GM21367 (cell line): ENCODE measurements around the gene JAK2.
"Not testable (repeated sequence)": the region's sequence is repeated elsewhere in the genome, so short reads cannot be mapped to it uniquely, and the experiment has no call there.

ENCODE experiments used
- ATAC-seq: cut with Tn5 transposase; IDR thresholded peaks from one replicate; pipeline ENCODE4 v1.9.1; 2021; ENCODE audit not compliant: unreplicated experiment

Gene JAK2

DNA sequence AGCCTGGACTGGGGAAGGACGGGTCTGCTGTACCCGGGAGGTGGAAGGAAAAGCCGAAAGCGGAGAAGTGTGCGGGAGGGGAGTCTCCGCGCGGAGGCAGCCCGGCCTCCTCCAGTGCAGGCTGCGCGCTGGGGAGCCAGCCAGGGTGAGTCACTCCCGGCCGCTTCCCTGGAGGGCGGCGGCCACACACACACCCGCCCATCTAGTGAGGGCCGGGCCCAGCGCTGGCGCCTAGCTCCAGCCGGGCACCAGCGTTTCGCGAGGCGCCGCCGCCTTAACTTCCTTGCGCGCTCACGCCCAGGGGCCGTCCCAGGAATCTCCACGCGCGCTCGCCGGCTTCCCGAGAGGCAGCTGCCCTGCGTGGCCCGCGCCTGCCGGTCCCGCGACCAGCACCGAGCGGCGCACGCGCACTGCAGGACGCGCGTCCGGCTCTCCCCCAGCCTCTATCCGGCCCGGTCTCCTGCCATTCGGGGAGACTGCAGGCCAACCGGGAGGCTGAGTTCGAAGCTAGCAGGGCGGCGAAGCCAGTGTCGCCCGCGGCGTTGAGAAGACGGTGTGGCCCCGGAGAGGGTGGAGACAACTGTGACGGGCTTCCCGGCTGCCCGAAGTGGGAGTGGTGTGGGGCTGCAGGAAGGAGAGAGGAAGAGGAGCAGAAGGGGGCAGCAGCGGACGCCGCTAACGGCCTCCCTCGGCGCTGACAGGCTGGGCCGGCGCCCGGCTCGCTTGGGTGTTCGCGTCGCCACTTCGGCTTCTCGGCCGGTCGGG, at the start of gene JAK2:
Gene JAK2, plus strand, starts transcription at position 652 of the 765 bp plus-strand sequence. CDS start 36,716 bp downstream, outside the sequence.
- ATAC-seq: peak; percentile 64

DNA sequence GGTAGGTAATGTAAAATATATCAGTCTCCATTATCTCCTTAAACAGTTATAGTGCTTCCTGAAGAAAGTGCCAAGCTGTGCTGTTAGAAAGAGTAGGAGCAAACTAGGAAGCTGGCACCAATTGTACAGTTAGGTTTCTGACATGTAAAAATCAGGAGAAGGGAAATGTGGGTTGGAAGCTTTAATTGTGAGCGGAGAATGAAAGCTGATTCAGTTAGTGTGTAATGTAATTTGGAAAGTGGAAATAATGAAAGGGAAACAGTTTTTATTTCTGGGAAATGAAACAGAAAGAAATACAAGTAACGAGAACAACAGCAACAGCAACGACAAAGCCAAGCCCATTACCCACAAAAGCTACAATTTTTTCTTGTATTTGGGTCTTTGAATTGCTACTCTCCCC, 48.8 kb upstream of the JAK2 start:
- ATAC-seq: no peak

DNA sequence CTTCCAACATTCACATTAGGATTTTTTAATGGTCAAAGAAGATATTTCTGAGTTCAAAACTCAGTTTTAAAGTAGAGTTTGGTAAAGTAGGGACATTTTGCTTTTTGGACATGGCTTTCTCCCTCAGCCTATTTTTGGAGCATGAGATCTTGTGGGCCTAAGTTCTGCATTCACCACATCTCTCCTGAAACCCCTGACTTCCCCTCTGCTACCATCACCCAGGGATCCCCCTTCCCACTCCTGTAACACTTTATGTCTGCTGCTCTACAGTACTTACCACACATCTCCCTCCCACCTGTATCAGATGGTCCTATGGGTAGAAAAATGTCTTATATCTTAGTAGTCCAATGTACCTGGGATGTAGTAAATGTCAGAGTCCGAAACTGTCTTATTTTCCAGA, 48.2 kb upstream of the JAK2 start:
- ATAC-seq: peak; percentile 45

DNA sequence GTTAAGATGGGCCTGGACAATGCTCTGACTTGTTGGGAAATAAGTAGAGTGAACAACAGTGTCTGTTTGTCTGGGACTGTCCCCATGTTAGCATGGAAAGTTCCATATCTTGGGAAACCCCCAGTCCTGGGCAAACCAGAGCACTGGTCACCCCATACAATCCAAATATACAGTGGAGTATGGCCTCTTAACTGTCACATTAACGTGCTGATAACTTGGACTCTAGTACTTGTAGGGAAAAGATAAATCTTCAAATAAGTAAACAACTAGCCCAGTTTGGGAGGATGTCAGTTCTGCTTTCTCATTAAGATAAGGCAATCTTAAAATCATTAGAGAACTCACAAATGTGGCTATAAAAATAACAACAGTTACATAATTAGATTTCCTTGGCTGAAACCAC, 47.6 kb upstream of the JAK2 start:
- no peak for ATAC-seq

DNA sequence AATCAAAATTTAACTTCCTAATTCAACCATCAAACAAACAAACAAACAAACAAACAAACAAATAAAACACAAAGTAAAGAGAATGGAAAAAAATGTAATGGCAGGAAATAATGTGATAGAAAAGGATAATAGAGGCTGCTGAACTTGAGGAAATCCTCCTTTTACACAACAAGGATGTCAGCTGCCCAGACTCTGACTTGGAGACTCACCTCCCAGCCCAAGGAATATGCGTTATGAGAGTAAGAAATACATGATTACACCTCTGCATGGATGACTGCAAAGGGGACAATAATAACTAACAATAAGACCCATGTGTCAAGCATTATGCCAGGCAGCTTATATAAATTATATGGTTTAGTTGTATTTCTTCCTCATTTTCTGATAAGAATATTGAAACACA, 46.6 kb upstream of the JAK2 start:
- ATAC-seq: no peak

DNA sequence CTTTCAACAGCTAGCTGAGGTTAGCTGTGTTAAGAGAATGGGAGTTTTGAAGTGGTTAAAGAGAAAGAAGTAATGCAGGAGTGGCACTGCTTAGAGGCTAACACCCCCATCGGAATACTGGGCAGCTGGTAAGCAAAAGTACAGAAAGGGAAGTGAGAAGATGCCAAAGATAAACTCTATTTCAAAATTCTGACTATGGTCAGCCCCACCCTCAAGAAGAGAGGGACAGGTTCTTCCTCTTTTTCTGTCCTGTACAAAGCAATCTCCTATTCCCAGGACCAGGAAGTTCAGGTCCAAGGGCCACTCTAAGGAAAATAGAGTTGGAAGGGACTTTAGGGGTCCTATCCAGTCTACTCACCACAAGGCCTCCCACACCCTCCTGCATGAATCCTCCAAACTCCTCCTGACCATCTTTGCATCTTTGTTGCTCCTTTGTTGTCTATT, 45.9 kb upstream of the JAK2 start:
- peak; percentile 83 for ATAC-seq

DNA sequence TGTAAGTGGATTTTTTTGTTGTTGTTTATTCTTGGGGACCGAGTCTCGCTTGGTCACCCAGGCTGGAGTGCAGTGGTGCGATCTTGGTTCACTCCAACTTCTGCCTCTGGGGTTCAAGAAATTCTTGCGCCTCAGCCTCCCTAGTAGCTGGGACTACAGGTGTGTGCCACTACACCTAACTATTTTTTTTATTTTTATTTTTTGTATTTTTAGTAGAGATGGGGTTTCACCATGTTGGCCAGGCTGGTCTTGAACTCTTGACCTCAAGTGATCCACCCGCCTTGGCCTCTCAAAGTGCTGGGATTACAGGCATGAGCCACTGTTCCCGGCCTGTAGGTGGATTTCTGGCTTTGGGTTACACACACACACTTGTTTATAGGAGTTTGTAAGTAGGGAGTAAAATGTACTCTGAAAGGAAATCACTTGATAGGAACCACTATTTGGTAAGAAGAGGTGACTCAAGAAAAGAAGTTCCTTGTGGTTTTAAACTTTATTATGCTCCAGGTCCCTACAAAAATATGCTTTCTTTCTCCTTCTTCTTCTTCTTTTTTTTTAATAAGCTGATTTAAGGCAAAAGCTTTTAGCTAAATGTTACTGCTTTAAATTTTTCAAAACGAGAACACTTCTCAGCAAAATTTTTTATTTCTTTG, 42.9 kb upstream of the JAK2 start:
- not testable (repeated sequence) for ATAC-seq

DNA sequence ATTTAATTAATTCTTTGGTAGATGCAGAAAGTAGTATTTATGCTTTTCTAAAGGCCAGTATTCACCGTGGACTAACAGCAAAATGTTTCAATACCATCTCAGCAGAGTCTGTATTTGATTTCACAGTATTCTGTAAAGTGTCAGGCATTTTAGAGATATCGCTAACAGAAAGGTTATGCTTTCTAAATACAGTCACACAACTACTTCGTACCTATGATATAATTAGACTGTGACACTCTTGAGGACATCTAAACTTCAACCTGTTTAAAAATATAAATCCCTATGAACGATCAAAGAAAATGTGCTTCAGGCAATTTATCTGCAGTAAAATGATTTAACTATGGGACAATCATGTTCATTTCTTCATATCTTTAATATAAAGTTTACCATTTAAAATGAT, 41.7 kb upstream of the JAK2 start:
- ATAC-seq: no peak

DNA sequence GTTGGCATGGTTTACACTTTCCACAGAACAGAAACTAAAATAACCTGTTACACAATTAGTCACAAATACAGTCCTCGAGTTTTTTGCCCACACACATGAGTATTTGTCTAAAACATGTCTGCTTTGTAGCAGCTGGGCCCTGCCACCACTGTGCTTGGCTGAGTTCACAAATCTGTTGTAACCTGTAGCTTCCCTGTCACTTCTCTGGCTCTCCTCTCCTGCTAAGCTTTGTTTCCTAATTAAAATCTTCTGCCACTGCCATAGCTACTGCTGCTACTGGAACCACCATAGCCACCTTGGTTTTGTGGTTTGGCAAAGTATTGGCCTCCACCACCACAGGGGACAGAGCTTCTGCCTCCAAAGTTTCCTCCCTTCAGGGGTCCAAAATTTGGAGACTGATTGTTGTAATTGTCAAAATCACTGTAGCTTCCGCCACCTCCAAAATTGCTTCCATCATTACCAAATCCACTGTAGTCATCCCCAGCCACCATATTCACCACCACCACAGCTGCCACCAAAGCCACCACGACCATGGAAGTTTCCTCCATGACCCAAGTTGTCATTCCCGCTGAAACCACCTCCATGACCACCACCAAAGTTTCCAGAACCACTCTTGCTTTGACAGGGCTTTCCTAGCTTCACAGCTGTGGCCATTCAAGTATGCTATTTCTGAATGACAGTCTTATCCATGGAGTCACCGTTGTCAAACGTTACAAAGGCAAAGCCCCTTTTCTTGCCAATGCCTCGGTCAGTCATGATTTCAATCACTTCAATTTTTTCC, 40.5 kb upstream of the JAK2 start:
- not testable (repeated sequence) for ATAC-seq

DNA sequence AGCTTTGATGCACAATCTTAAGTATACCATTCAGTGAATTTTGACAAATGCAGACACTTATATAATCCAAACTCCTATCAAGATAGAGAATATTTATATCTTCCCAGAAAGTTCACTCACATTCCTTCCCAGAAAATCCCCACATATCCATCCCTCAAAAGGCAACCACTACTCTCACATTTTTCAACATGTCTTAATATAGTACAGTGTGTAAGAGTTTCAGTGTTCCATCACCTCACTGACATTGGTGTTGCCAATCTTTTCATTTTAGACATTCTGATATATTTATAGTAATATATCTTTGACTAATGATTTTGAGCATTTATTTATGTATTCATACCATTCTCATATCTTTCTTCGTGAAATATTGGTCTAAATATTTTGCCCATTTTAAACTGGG, 38.1 kb upstream of the JAK2 start:
- ATAC-seq: no peak

DNA sequence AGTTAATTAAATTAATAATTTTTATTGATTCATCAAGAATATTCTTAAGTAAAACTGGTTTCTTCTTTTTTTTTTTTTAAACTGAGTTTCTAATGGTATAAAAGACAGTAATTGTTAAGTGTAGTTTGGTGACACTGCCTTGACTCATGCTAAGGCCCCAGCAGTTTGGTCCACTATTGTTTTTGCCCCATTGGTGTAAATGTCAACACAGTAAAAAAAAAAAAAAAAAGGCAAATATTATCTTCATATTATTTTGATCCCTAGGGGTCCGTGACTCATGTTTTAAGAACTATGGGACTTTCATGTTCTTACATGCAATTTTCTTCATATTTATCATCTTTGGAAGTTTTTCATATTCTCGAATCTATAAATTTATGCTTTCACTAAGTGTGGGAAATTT, 29.2 kb upstream of the JAK2 start:
- no peak for ATAC-seq

DNA sequence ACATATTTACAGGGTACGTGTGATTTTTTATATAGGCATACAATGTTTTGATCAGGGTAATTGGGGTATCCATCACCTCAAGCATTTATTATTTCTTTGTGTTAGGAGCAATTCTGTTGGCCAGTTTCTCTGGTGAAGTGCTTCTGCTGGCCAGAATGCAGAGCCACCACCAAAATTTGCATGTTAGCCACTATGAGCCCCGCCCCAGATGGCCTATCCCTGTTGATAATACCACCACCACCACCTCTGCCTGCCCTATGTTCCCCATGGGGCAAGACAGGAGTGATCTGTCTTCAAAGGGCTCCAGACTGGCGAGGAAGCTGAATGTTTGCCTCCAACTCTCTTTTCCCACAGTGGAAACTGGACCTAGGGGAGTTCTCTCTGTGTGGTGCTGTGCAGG, 26.0 kb upstream of the JAK2 start:
- no peak for ATAC-seq

DNA sequence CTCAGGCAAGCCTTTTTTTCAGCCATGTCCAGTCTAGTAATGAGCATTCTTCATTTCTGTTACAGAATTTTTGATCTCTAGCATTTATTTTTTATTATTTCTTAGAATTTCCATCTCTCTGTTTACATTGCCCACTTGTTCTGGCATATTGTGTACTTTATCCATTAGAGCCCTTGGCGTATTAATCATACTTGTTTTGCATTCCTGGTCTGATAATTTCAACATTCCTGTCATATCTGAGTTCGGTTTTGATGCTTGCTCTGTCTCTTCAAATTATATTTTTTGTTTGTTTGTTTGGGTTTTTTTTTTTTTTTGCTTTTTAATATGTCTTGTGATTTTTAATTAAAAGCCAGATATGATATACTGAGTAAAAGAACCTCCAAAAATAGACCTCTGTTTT, 23.0 kb upstream of the JAK2 start:
- ATAC-seq: no peak

DNA sequence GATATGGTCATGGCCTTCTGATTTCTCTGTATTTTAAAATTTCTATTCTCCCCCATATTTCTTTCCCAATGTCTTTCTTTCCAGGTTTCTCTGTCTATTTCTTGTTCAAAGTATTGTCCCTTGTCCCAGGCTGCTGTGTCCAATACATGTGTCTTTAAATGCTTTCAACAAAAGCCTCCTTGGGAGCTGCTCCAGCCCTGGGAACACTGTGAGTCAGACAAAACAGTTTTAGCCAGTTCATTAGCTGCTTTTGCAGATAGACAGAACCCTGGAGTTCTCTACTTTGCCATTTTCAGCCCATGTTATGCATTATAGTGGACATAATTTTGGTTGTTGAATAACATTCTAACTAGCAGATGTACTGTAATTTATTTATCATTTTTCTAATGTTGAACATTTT, 20.5 kb upstream of the JAK2 start:
- ATAC-seq: no peak

DNA sequence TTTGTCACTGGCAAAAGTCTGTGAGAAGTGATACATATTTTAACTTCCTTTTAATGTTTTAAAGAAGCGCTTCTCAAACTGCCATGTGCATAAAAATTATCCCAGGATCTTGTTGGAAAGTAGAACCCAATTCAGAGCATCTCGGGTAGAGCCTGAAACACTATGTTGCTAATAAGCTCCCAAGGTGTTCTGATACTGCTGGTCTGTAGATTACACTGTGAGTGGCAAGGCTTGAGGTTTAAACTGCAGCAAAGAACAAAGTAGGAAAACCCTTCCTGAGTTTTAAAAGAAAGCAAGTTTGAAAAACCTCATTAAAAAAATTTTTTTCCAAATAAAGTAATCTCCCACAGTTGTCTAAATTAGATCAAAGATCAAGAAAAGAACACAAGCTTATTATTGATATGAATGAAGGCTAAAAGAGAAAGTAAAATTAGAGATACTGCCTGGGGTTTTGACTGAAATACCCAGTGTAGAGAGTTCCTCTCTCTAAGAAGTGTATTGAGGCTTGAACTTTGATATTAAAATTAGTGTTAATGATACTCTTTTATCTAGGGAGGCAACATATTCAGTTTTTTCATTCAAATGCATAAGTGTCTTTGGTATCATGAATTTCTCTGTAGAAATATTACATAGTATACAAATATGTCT, 19.8 kb upstream of the JAK2 start:
- ATAC-seq: no peak

DNA sequence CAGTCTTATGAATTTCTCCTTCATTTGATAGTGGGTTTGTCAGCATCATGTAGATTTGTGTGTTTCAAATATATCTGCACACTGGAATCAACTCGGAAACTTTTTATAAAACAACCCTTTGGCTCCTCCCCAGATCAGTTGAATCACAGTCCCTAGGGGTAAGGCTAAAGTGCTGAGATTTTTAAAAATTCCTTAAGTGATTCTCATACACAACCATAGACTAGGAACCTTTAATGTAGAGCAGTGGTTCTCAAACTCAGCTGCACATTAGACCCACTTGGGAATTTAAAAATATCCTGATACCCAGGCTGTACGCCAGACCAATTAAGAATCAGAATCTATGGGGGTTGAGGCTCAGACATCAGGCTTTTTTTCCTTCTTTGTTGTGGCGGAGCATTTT, 17.5 kb upstream of the JAK2 start:
- ATAC-seq: no peak

DNA sequence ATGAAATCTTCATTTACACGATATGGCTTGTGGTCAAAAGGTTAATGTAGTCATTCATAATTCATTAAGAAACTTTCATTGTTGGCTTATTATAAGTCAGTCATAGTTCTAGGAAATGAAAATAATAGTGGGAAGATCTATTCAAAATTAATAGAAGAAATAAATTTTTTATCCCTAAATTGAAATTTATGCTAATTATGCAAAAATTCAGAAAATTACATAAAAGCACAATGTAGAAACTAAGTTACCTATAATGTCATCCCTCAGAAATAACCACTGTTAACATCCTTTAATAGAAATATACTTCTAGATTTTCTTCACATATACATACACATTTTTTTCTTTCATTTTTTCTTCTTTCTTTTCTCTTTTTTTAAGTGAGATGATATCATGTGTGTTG, 15.9 kb upstream of the JAK2 start:
- ATAC-seq: no peak

DNA sequence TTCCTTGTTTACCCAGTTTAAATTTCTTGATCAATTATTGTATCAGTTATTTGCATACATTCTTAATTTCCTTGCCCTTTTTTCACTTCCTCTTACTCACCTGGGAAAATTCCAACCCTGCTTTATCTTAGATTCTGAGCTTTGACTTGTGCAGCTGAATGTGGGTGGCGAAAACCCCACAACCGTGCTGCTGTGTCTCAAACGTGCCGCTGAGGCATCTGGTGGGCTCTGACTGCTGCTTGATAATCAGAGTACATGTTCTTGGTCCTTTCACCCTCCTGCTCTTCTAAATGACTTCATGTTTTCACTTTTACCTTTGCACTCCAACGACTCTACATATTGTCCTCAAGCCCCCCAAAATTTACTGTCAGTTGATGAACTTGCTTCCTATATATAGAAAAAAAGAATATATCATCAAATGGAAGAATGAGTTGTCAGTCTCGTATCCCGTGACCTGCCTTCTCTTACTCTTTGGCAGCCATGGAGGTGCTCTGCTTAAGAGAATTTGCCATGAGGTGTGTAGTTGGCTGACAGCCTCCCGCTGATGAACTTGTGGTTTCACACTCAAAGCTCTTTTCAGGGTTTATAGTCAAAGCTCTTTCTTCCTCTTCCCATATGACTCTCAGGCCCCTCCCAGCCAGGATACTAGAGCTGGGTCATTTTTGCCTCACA, 14.0 kb upstream of the JAK2 start:
- ATAC-seq: peak; percentile 82

DNA sequence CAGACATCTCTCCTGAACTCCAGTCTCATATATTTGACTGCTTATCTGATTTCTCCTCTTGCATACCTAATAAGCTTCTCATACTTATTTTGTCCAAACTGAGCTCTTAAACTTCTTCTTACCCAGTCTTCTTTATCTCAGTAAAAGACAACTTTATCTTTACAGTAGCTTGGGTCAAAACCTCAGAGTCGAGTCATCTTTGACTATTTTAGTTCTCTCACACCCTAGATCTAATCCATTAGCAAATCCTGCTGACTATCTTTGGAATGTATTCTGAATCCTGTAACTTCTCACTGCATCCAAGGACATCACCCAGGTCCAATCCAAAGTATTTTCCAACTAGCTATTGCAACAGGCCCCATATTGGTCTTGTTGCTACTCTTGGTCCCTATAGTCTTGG, 11.8 kb upstream of the JAK2 start:
- no peak for ATAC-seq

DNA sequence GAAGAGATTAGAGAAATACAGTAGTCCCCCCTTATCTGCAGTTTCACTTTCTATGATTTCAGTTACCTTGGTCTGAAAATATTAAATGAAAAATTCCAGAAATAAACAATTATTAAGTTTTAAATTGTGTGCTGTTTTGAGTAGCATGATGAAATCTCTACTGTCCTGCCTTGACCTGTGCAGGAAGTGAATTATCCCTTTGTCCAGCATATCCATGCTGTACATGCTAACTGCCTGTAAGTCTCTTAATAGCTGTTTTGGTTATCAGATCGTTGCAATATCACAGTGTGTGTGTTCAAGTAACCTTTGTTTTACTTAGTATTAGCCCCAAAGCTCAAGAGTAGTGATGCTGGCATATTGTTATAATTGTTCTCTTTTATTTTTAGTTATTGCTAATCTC, 11.2 kb upstream of the JAK2 start:
- ATAC-seq: no peak

DNA sequence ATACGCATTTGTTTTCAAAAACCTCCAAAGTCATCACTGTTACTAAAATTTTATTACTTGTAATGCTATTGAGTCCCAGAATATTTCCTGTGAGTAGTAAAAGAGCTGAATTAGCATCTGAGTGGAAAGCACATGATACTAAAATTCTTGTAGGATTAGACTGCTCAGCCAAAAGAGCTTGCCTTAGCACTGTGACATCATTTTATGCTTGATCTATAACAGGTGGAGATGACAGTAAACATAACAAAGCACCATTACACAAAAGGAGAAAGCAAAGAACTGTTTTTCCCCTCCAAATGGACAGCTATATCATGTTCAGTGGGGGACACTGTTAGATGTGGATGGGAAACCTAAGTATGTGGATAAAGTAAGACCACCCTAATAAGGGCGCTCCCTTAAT, 5.8 kb upstream of the JAK2 start:
- no peak for ATAC-seq
